K562 (cell line): ENCODE measurements around the gene RPL15. TPM values are rescaled to one million over a fixed set of nuclear protein-coding genes. Genes with fewer than 3 reads are reported as not detected.
A peak's percentile ranks its signal among the peaks of the same experiment; 100 is the strongest.

Source experiments
- ATAC-seq: fragments of 200-7000 bp; cut with Tn5 transposase; 3 replicates; pipeline ENCODE4 v1.9.1; 2020; ENCODE audit warnings: moderate library complexity
- Bru-seq: library from RNA; stranded (reverse); fragments of 400-500 nt; gene quantifications from one replicate; lab custom pipeline; 2021; lab: Mats Ljungman, UMichigan
- BruChase-seq, 2 experiments: library from RNA; stranded (reverse); fragments of 400-500 nt; gene quantifications; one replicate each; lab custom pipeline; 2021; lab: Mats Ljungman, UMichigan
- BruUV-seq: library from RNA; stranded (reverse); fragments of 400-500 nt; replicated peaks from 2 replicates; lab custom pipeline; 2021; lab: Mats Ljungman, UMichigan
- CTCF ChIA-PET: fragments of 300-600 bp; formaldehyde crosslinking; extraction: SDS; loops from one replicate; lab custom pipeline; 2021; ENCODE audit warnings: low intra/inter-chr PET ratio; lab: Yijun Ruan, JAX
- POLR2A ChIA-PET: fragments of 300-600, 350-650 bp; sonication (Branson Sonifier 250); formaldehyde crosslinking; extraction: SDS; loops from one replicate; lab custom pipeline; 2021; ENCODE audit warnings: antibody characterized with exemption, inconsistent platforms; lab: Yijun Ruan, JAX
- DNase-seq, 4 experiments: peaks; one replicate each; pipeline versions ENCODE4 v3.0.0 to v3.0.0-alpha.2; 2011 to 2018; ENCODE audit warnings: low spot score in 3 of 4, mixed read lengths in 3 of 4; ENCODE audit errors: extremely low read depth in 1 of 4
- FAIRE-seq: peaks from 2 replicates; lab custom pipeline; 2011; peaks lifted over from hg19 to GRCh38; lab: Jason Lieb, UNC
- H2AFZ ChIP-seq: 2 replicates; pipeline ENCODE4 v1.6.0; 2011; ENCODE audit warnings: low read depth, low read length, control low read depth, inconsistent platforms
- H3K27ac ChIP-seq: fragments of 200-600 bp; 3 replicates; pipeline ENCODE4 v1.8.0; 2011; ENCODE audit warnings: low read depth, mild to moderate bottlenecking, control low read depth, inconsistent platforms, low read length, moderate library complexity, mixed read lengths; ENCODE audit errors: extremely low read depth
- H3K27me3 ChIP-seq, 2 experiments: fragments of 300-600 bp in 1 of 2; 2 replicates in 1 of 2; 3 replicates in 1 of 2; pipeline versions ENCODE4 v1.6.0 to v1.8.0; 2011; ENCODE audit warnings: inconsistent platforms in 2 of 2, low read length in 2 of 2, mild to moderate bottlenecking in 1 of 2, mixed read lengths in 1 of 2, moderate library complexity in 1 of 2; ENCODE audit not compliant: control insufficient read depth in 2 of 2, insufficient read depth in 2 of 2
- H3K36me3 ChIP-seq: fragments of 300-600 bp; 3 replicates; pipeline ENCODE4 v1.8.0; 2011; ENCODE audit warnings: mild to moderate bottlenecking, low read length, inconsistent platforms; ENCODE audit not compliant: control insufficient read depth, insufficient read depth
- H3K4me1 ChIP-seq, 2 experiments: fragments of 200-600 bp in 1 of 2; replicated peaks in 1 of 2; 2 replicates in 1 of 2; 3 replicates in 1 of 2; pipeline versions ENCODE4 v1.5.1 to v1.8.0; 2011; ENCODE audit warnings: inconsistent platforms in 2 of 2, low read length in 2 of 2, mild to moderate bottlenecking in 1 of 2, mixed read lengths in 1 of 2, moderate library complexity in 1 of 2; ENCODE audit not compliant: control insufficient read depth in 2 of 2, insufficient read depth in 2 of 2
- H3K4me2 ChIP-seq: 2 replicates; pipeline ENCODE4 v1.6.1; 2011; ENCODE audit warnings: low read length, control low read depth, inconsistent platforms, mixed read lengths; ENCODE audit not compliant: insufficient read depth
- H3K4me3 ChIP-seq: fragments of 200-600 bp; sonication (generic), shearing (Covaris generic); 2 replicates; pipeline ENCODE4 v1.5.1; 2016; ENCODE audit warnings: control low read depth, inconsistent platforms
- H3K79me2 ChIP-seq: fragments of 200-600 bp; 3 replicates; pipeline ENCODE4 v1.8.0; 2011; ENCODE audit warnings: low read length, inconsistent platforms; ENCODE audit not compliant: control insufficient read depth, insufficient read depth
- H3K9ac ChIP-seq, 2 experiments: 2 replicates each; pipeline versions ENCODE4 v1.6.0 to v1.6.1; 2011; ENCODE audit warnings: low read depth in 2 of 2, low read length in 2 of 2, control low read depth in 1 of 2, inconsistent platforms in 1 of 2, mild to moderate bottlenecking in 1 of 2, mixed read lengths in 1 of 2; ENCODE audit not compliant: insufficient read depth in 1 of 2
- H3K9me1 ChIP-seq: one replicate; pipeline ENCODE4 v1.6.0; 2011; ENCODE audit warnings: inconsistent platforms, mild to moderate bottlenecking, low read length, moderate library complexity; ENCODE audit not compliant: control insufficient read depth, insufficient read depth
- H3K9me3 ChIP-seq: replicated peaks from 2 replicates; pipeline ENCODE4 v1.5.1; 2011; ENCODE audit warnings: low read depth, low read length, inconsistent platforms; ENCODE audit not compliant: control insufficient read depth, insufficient read depth
- H4K20me1 ChIP-seq: replicated peaks from 2 replicates; pipeline ENCODE4 v1.6.1; 2011; ENCODE audit warnings: low read length, inconsistent platforms, mixed read lengths; ENCODE audit not compliant: control insufficient read depth, insufficient read depth
- BRD4 ChIP-seq: fragments of 200-600 bp; sonication (generic); IDR thresholded peaks from 2 replicates; pipeline ENCODE4 v1.6.1; 2017; ENCODE audit warnings: inconsistent platforms
- CHD1 ChIP-seq: fragments of 200-600 bp; sonication (generic); IDR thresholded peaks from one replicate; pipeline ENCODE4 v1.6.1; 2012; ENCODE audit warnings: mild to moderate bottlenecking, moderate library complexity, low read length, inconsistent platforms
- DPF2 ChIP-seq: fragments of 450-650 bp; IDR thresholded peaks from 2 replicates; pipeline ENCODE4 v1.6.1; 2016
- HLTF ChIP-seq: fragments of 450-650 bp; IDR thresholded peaks from 2 replicates; pipeline ENCODE4 v1.6.1; 2016
- PRPF4 ChIP-seq: fragments of 200-400 bp; formaldehyde crosslinking; IDR thresholded peaks from one replicate; pipeline ENCODE4 v1.6.1; 2017; ENCODE audit warnings: low read length, low read depth, mild to moderate bottlenecking; ENCODE audit not compliant: insufficient read depth, poor library complexity, severe bottlenecking
- SLC30A9 ChIP-seq: fragments of 250-450 bp; sonication (Bioruptor Pico); IDR thresholded peaks from 2 replicates; pipeline ENCODE4 v1.8.0; 2022; ENCODE audit warnings: mild to moderate bottlenecking, moderate library complexity
- ZFP36 ChIP-seq: fragments of 150-350 bp; IDR thresholded peaks from 2 replicates; pipeline ENCODE4 v1.6.1; 2018; ENCODE audit warnings: low read length, low read depth; ENCODE audit not compliant: partially characterized antibody
- ZMIZ1 ChIP-seq, 2 experiments: fragments of 150-350 bp in 1 of 2; IDR thresholded peaks; 2 replicates each; pipeline ENCODE4 v1.6.1; 2012 to 2016; ENCODE audit warnings: low read depth in 2 of 2, low read length in 2 of 2, mild to moderate bottlenecking in 1 of 2, moderate library complexity in 1 of 2
- ZNF175 ChIP-seq: fragments of 200-800 bp; sonication (Bioruptor generic); IDR thresholded peaks from 2 replicates; pipeline ENCODE4 v1.6.1; 2016; ENCODE audit warnings: low read depth, mild to moderate bottlenecking, missing genetic modification characterization, missing compliant biosample characterization
- ZNF75A ChIP-seq: fragments of 450-650 bp; formaldehyde crosslinking; IDR thresholded peaks from 2 replicates; pipeline ENCODE4 v1.4.0; 2020; ENCODE audit warnings: mild to moderate bottlenecking
- WGBS: fragments of 100-300 bp; shearing (Covaris generic); methylation state at CpG from one replicate; pipeline ENCODE4 v1.1.6; 2016; ENCODE audit warnings: low coverage, mixed read lengths; ENCODE audit not compliant: insufficient coverage; ENCODE audit errors: missing lambda C conversion rate; 5-methylcytosine and 5-hydroxymethylcytosine counted together
- in situ Hi-C: fragments of 300-500 bp; cut with MboI; formaldehyde crosslinking; loops from 4 replicates; pipeline ENCODE4 v1.15.0; 2018; ENCODE audit warnings: inconsistent platforms, mixed read lengths
- intact Hi-C: fragments of 100-400 bp; cut with micrococcal nuclease; formaldehyde crosslinking; loops from 2 replicates; pipeline ENCODE4 v1.14.2; 2022
- long read RNA-seq, 3 experiments: library from polyadenylated mRNA in 2 of 3; library from RNA in 1 of 3; unstranded in 2 of 3; stranded (forward) in 1 of 3; transcript quantifications; one replicate each; pipeline ENCODE4 v2.0.0, GENCODE V29; 2019 to 2022
- polyA minus RNA-seq, 3 experiments: library from RNA; depleted of rRNA, polyadenylated mRNA; stranded (reverse); fragments of >200 nt; gene quantifications; 2 replicates each; pipeline ENCODE4 v1.2.3, GENCODE V29; 2011
- polyA plus RNA-seq, 8 experiments: library from polyadenylated mRNA; depleted of rRNA in 4 of 8; stranded (reverse) in 5 of 8; unstranded in 3 of 8; fragments of >200 nt; fragmentation: Nextera tagmentation in 2 of 8; fragmentation: Illumina TruSeq in 1 of 8; extraction: Ambion mirVana in 2 of 8; extraction: Trizol in 1 of 8; gene quantifications; 2 replicates each; pipeline versions ENCODE4 v1.2.1 to v1.2.3, GENCODE V29; 2011 to 2014; ENCODE audit warnings: inconsistent platforms in 1 of 8, missing spikeins in 1 of 8
- total RNA-seq, 7 experiments: library from RNA; depleted of rRNA in 6 of 7; stranded (reverse); fragments of >200 nt in 6 of 7; fragmentation: Illumina TruSeq in 2 of 7; extraction: Trizol in 2 of 7; gene quantifications; 2 replicates each; pipeline versions ENCODE4 v1.2.1 to v1.2.3, GENCODE V29; 2011 to 2021; ENCODE audit warnings: low replicate concordance in 1 of 7

Gene RPL15
- 238 and 411 TPM in 2 replicates for total RNA-seq (2011; cell fraction: chromatin; rRNA removed; ENCODE audit: low replicate concordance)
- total RNA-seq (2011; cell fraction: nucleolus; rRNA removed) = 765 and 867 TPM in 2 replicates
- 735 and 1,463 TPM in 2 replicates for total RNA-seq (2011; cell fraction: nucleoplasm; rRNA removed)
- 2,466 and 2,533 TPM in 2 replicates for total RNA-seq (2014; rRNA removed)
- 1,923 and 2,393 TPM in 2 replicates for total RNA-seq (2014; rRNA removed; fragmentation: Illumina TruSeq; extraction: Trizol)
- 2,774 and 3,068 TPM in 2 replicates for total RNA-seq (2015; rRNA removed; fragmentation: Illumina TruSeq; extraction: Trizol)
- 2,579 and 2,753 TPM in 2 replicates for total RNA-seq (2021)
- polyA plus RNA-seq (2011; rRNA removed) = 4,017 and 4,081 TPM in 2 replicates
- polyA plus RNA-seq (2011; cell fraction: cytosol; rRNA removed) = 6,575 and 7,027 TPM in 2 replicates
- polyA plus RNA-seq (2011; cell fraction: nucleus; rRNA removed) = 1,268 and 2,124 TPM in 2 replicates
- 3,041 and 6,015 TPM in 2 replicates for polyA plus RNA-seq (2012)
- polyA plus RNA-seq (2014; fragmentation: Illumina TruSeq; extraction: Trizol) = 3,791 and 3,928 TPM in 2 replicates
- polyA plus RNA-seq (2014; fragmentation: Nextera tagmentation; extraction: Ambion mirVana) = 1,000 to 10,000 TPM; 7,800 to 8,850 TPM
- polyA plus RNA-seq (2014; rRNA removed) = 5,148 and 5,287 TPM in 2 replicates
- 1,404 and 1,476 TPM in 2 replicates for polyA minus RNA-seq (2011; rRNA and poly(A)+ RNA removed)
- 1,271 and 1,367 TPM in 2 replicates for polyA minus RNA-seq (2011; cell fraction: cytosol; rRNA and poly(A)+ RNA removed)
- 253 and 438 TPM in 2 replicates for polyA minus RNA-seq (2011; cell fraction: nucleus; rRNA and poly(A)+ RNA removed)
- percentile 99 among the genes with signal in this experiment for Bru-seq, nascent RNA
- percentile 99 among the genes with signal in this experiment for BruChase-seq, experiment 1, labeled RNA remaining after a 2-hour chase
- BruChase-seq, experiment 2, labeled RNA remaining after a 6-hour chase = percentile 99 among the genes with signal in this experiment
- long read RNA-seq, experiment 1, transcript RPL15-201 (4 exons, 2,730 nt) = major isoform, 2,388 of 3,497 reads
- long read RNA-seq, experiment 1, transcript RPL15-208 (4 exons, 1,063 nt) = minor isoform, 146 of 3,497 reads
- long read RNA-seq, experiment 1, transcript RPL15-215 (4 exons, 824 nt) = minor isoform, 43 of 3,497 reads
- long read RNA-seq, experiment 1, transcript RPL15-202 (3 exons, 820 nt) = minor isoform, 140 of 3,497 reads
- long read RNA-seq, experiment 1, partial matches to known transcripts = 11 of 3,497 reads
- long read RNA-seq, experiment 1, other reads (novel, unspliced or antisense) = 711 of 3,497 reads
- long read RNA-seq, experiment 2, transcript RPL15-202 (3 exons, 820 nt) = minor isoform, 787 of 2,003 reads
- long read RNA-seq, experiment 2, transcript RPL15-201 (4 exons, 2,730 nt) = major isoform, 803 of 2,003 reads
- long read RNA-seq, experiment 2, transcript RPL15-215 (4 exons, 824 nt) = minor isoform, 47 of 2,003 reads
- long read RNA-seq, experiment 2, transcript RPL15-208 (4 exons, 1,063 nt) = minor isoform, 106 of 2,003 reads
- long read RNA-seq, experiment 2, partial matches to known transcripts = 34 of 2,003 reads
- long read RNA-seq, experiment 2, other reads (novel, unspliced or antisense) = 196 of 2,003 reads
- long read RNA-seq, experiment 3, transcript RPL15-201 (4 exons, 2,730 nt) = major isoform, 3,237 of 3,724 reads
- long read RNA-seq, experiment 3, transcript RPL15-208 (4 exons, 1,063 nt) = minor isoform, 173 of 3,724 reads
- long read RNA-seq, experiment 3, transcript RPL15-202 (3 exons, 820 nt) = minor isoform, 182 of 3,724 reads
- long read RNA-seq, experiment 3, transcript RPL15-215 (4 exons, 824 nt) = minor isoform, 57 of 3,724 reads
- long read RNA-seq, experiment 3, partial matches to known transcripts = 16 of 3,724 reads
- long read RNA-seq, experiment 3, other reads (novel, unspliced or antisense) = 34 of 3,724 reads

GRCh38 chr3:23916886-23917678 lies at the start of gene RPL15, which contains the start of gene NKIRAS1:
Gene RPL15 (plus strand): TSS chr3:23917132. CDS start chr3:23917860, 728 bp downstream.
Gene NKIRAS1 (minus strand): TSS chr3:23916990. CDS start chr3:23910904, 6,086 bp downstream.
- Histone ChIP-seq H3K9me1 (no peaks in the 10 kb centered on the region), H3K4me2 (peak within 1 kb of the TSS; percentile 91), H4K20me1 (peaks cover 22% of the 10 kb centered on the region), H3K9me3 (no peaks in the 10 kb centered on the region), H3K27ac (peak within 1 kb of the TSS; percentile 91), H3K27me3 (no peaks in the 10 kb centered on the region), H3K79me2 (peaks cover 60% of the 10 kb centered on the region), H3K4me3 (peak within 1 kb of the TSS; percentile 73), H3K4me1 (peaks cover 6 to 19% of the 10 kb centered on the region in 2 experiments), H3K36me3 (peaks cover 43% of the 10 kb centered on the region), H3K9ac (peak within 1 kb of the TSS; percentile 97 to 99), H2AFZ (peak within 1 kb of the TSS; percentile 96)
- WGBS = under 1% methylated on average over 64 of the region's 64 CpGs
- FAIRE-seq = peak; percentile 89
- peak; percentile 94 to 99 (median 96) for DNase-seq
- in situ Hi-C loops = no loop called here
- POLR2A ChIA-PET = interaction anchor here (0.6 to 7.1 kb wide), 54 partner anchors 11 to 1871 kb away, joined by 3 to 165 read pairs (median 4); no protein-coding TSS in a partner anchor
- CTCF ChIA-PET = no interaction called here
- peak; percentile 93 for ATAC-seq
- intact Hi-C loops = loop anchor here (1.0 to 10.0 kb wide), 3 partner anchors 28 to 578 kb away; partner anchors contain the start of genes NR1D2 and THRB
- BruUV-seq = TSS peak; percentile 39
- TF ChIP-seq ZNF175 (CRISPR knock-in tag) = no peak; the same call in 1 of the 2 replicates
- no peak; the same call in none of the 2 replicates for TF ChIP-seq DPF2
- TF ChIP-seq BRD4 = peak; percentile 98
- TF ChIP-seq CHD1 = peak; percentile 48
- peak in 1 of 2 experiments; percentile 85; a peak in 2 of 4 replicates for TF ChIP-seq ZMIZ1 (IDR thresholded peaks at IDR 0.05; ENCODE audit: low read depth in 2 of 2, low read length in 2 of 2)
- TF ChIP-seq ZNF75A (CRISPR knock-in tag) = no peak
- no peak for TF ChIP-seq SLC30A9 (CRISPR knock-in tag)
- no peak for TF ChIP-seq ZFP36
- peak; percentile 20; the same call in 1 of the 2 replicates for TF ChIP-seq HLTF
- TF ChIP-seq PRPF4 = no peak
